Panc1 (cell line): ENCODE measurements around the gene CMIP. TPM values are rescaled to one million over a fixed set of nuclear protein-coding genes. Genes with fewer than 3 reads are reported as not detected.

Experiments used
- ATAC-seq: fragments of 200-7000 bp; cut with Tn5 transposase; 2 replicates; pipeline ENCODE4 v1.9.1; 2020; ENCODE audit warnings: mild to moderate bottlenecking, moderate library complexity
- BruUV-seq: library from RNA; stranded (reverse); fragments of 400-500 nt; replicated peaks from 2 replicates; lab custom pipeline; 2021; lab: Mats Ljungman, UMichigan
- CTCF ChIA-PET: fragments of 300-600 bp; sonication (Branson Sonifier 250); formaldehyde crosslinking; loops from one replicate; lab custom pipeline; 2022; ENCODE audit warnings: antibody characterized with exemption; lab: Charles Lee
- POLR2A ChIA-PET: fragments of 300-600 bp; sonication (Branson Sonifier 250); formaldehyde crosslinking; loops from one replicate; lab custom pipeline; 2022; ENCODE audit warnings: antibody characterized with exemption; lab: Charles Lee
- DNase-seq: peaks from one replicate; pipeline ENCODE4 v3.0.0-alpha.2; 2010; ENCODE audit warnings: low read depth, low spot score
- H3K27ac ChIP-seq: 2 replicates; pipeline ENCODE4 v1.5.1; 2011; ENCODE audit warnings: mild to moderate bottlenecking, low read length, inconsistent platforms
- H3K27me3 ChIP-seq: fragments of 200-500 bp; sonication (Bioruptor generic); 2 replicates; pipeline ENCODE4 v1.6.0; 2014; ENCODE audit warnings: low read length, inconsistent platforms; ENCODE audit not compliant: control insufficient read depth, insufficient read depth
- H3K36me3 ChIP-seq: fragments of 200-500 bp; sonication (Bioruptor generic); 2 replicates; pipeline ENCODE4 v1.5.1; 2014; ENCODE audit warnings: inconsistent platforms, mild to moderate bottlenecking, low read length, moderate library complexity; ENCODE audit not compliant: control insufficient read depth, insufficient read depth
- H3K4me1 ChIP-seq: 2 replicates; pipeline ENCODE4 v1.5.1; 2011; ENCODE audit warnings: inconsistent platforms, mild to moderate bottlenecking, low read length, moderate library complexity; ENCODE audit not compliant: control insufficient read depth, insufficient read depth
- H3K4me3 ChIP-seq, 2 experiments: 2 replicates each; pipeline ENCODE4 v1.5.1; 2011 to 2012; ENCODE audit warnings: low read depth in 2 of 2, low read length in 2 of 2, mild to moderate bottlenecking in 2 of 2, inconsistent platforms in 1 of 2, moderate library complexity in 1 of 2
- H3K9me3 ChIP-seq: fragments of 200-500 bp; sonication (Bioruptor generic); 2 replicates; pipeline ENCODE4 v1.5.1; 2014; ENCODE audit warnings: low read depth, mild to moderate bottlenecking, inconsistent platforms, low read length, moderate library complexity; ENCODE audit not compliant: control insufficient read depth, insufficient read depth
- POLR2AphosphoS5 ChIP-seq: IDR thresholded peaks from 2 replicates; pipeline ENCODE4 v1.6.1; 2012; ENCODE audit warnings: mild to moderate bottlenecking, low read depth, low read length, moderate library complexity
- SIN3A ChIP-seq: IDR thresholded peaks from 2 replicates; pipeline ENCODE4 v1.6.1; 2012; ENCODE audit warnings: low read depth, mild to moderate bottlenecking, low read length, moderate library complexity, borderline replicate concordance; ENCODE audit not compliant: insufficient read depth
- TCF7L2 ChIP-seq: IDR thresholded peaks from 2 replicates; pipeline ENCODE4 v1.6.1; 2011; ENCODE audit warnings: mild to moderate bottlenecking, low read depth, low read length, inconsistent platforms
- in situ Hi-C: cut with HindIII; loops from 2 replicates; pipeline ENCODE4 v1.10.0; 2016; ENCODE audit warnings: low sequenced_read_pairs, low pct_unique_long_range_greater_than_20kb
- intact Hi-C: fragments of 100-400 bp; cut with micrococcal nuclease; formaldehyde crosslinking; loops from one replicate; pipeline ENCODE4 v1.10.0; 2022; ENCODE audit not compliant: unreplicated experiment
- total RNA-seq: library from RNA; stranded (reverse); gene quantifications from one replicate; pipeline ENCODE4 v1.2.1, GENCODE V29; 2021; ENCODE audit not compliant: unreplicated experiment
- TF ChIP-seq, protein P1 (sequence below), 2 experiments: IDR thresholded peaks; 2 replicates each; pipeline ENCODE4 v1.6.1; 2011 to 2012; ENCODE audit warnings: low read depth in 2 of 2, control low read depth in 1 of 2, low read length in 1 of 2, mild to moderate bottlenecking in 1 of 2, moderate library complexity in 1 of 2; ENCODE audit not compliant: insufficient read depth in 1 of 2
- TF ChIP-seq, protein P2 (sequence below): fragments of 450-650 bp; IDR thresholded peaks from 2 replicates; pipeline ENCODE4 v1.5.1; 2017; ENCODE audit warnings: mild to moderate bottlenecking

CMIP gene
- total RNA-seq, 1 experiment from 2014 or later, result 49.7 TPM

GRCh38 chr16:81453091-81453728, 8.6 kb downstream of the CMIP start:
- BruUV-seq, result no TSS peak

GRCh38 chr16:81454044-81454443, 9.4 kb downstream of the CMIP start:
- Histone ChIP-seq H3K9me3 (no peaks in the 10 kb centered on the region), H3K4me3 (no peak overlapping the region), H3K36me3 (no peaks in the 10 kb centered on the region), H3K27ac (no peak overlapping the region), H3K27me3 (no peaks in the 10 kb centered on the region), H3K4me1 (peaks cover 51% of the 10 kb centered on the region)
- ChIA-PET POLR2A (no interaction called here), CTCF (no interaction called here)
- in situ Hi-C loops, result no loop called here
- TF ChIP-seq, protein P1, sequence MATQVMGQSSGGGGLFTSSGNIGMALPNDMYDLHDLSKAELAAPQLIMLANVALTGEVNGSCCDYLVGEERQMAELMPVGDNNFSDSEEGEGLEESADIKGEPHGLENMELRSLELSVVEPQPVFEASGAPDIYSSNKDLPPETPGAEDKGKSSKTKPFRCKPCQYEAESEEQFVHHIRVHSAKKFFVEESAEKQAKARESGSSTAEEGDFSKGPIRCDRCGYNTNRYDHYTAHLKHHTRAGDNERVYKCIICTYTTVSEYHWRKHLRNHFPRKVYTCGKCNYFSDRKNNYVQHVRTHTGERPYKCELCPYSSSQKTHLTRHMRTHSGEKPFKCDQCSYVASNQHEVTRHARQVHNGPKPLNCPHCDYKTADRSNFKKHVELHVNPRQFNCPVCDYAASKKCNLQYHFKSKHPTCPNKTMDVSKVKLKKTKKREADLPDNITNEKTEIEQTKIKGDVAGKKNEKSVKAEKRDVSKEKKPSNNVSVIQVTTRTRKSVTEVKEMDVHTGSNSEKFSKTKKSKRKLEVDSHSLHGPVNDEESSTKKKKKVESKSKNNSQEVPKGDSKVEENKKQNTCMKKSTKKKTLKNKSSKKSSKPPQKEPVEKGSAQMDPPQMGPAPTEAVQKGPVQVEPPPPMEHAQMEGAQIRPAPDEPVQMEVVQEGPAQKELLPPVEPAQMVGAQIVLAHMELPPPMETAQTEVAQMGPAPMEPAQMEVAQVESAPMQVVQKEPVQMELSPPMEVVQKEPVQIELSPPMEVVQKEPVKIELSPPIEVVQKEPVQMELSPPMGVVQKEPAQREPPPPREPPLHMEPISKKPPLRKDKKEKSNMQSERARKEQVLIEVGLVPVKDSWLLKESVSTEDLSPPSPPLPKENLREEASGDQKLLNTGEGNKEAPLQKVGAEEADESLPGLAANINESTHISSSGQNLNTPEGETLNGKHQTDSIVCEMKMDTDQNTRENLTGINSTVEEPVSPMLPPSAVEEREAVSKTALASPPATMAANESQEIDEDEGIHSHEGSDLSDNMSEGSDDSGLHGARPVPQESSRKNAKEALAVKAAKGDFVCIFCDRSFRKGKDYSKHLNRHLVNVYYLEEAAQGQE (IDR thresholded peaks at IDR 0.05; ENCODE audit: insufficient read depth in 1 of 2, low read depth in 2 of 2, low read length in 1 of 2), result no peak
- TF ChIP-seq POLR2AphosphoS5, result no peak
- TF ChIP-seq SIN3A, result no peak
- TF ChIP-seq TCF7L2, result no peak
- TF ChIP-seq, protein P2, sequence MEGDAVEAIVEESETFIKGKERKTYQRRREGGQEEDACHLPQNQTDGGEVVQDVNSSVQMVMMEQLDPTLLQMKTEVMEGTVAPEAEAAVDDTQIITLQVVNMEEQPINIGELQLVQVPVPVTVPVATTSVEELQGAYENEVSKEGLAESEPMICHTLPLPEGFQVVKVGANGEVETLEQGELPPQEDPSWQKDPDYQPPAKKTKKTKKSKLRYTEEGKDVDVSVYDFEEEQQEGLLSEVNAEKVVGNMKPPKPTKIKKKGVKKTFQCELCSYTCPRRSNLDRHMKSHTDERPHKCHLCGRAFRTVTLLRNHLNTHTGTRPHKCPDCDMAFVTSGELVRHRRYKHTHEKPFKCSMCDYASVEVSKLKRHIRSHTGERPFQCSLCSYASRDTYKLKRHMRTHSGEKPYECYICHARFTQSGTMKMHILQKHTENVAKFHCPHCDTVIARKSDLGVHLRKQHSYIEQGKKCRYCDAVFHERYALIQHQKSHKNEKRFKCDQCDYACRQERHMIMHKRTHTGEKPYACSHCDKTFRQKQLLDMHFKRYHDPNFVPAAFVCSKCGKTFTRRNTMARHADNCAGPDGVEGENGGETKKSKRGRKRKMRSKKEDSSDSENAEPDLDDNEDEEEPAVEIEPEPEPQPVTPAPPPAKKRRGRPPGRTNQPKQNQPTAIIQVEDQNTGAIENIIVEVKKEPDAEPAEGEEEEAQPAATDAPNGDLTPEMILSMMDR, result no peak
- BruUV-seq, result no TSS peak
- intact Hi-C loops, result no loop called here
- ATAC-seq, result no peak
- DNase-seq, result no peak

More at GRCh38 chr16:81453091-81453728, 8.6 kb downstream of the CMIP start:
- ATAC-seq (no peak), DNase-seq (no peak)
- Histone ChIP-seq H3K27me3 (no peaks in the 10 kb centered on the region), H3K27ac (peak overlapping the region; percentile 66), H3K4me3 (no peak overlapping the region), H3K4me1 (peaks cover 51% of the 10 kb centered on the region), H3K9me3 (no peaks in the 10 kb centered on the region), H3K36me3 (no peaks in the 10 kb centered on the region)
- TF ChIP-seq, protein P2, result no peak
- TF ChIP-seq POLR2AphosphoS5, result no peak
- TF ChIP-seq TCF7L2, result no peak
- TF ChIP-seq SIN3A, result no peak
- TF ChIP-seq, protein P1 (IDR thresholded peaks at IDR 0.05; ENCODE audit: insufficient read depth in 1 of 2, low read depth in 2 of 2, low read length in 1 of 2), result no peak
- intact Hi-C loops (no loop called here), in situ Hi-C loops (no loop called here)
- ChIA-PET POLR2A (no interaction called here), CTCF (no interaction called here)
